ENCODE measurements around the gene GPATCH1. TPM values are rescaled to one million over a fixed set of nuclear protein-coding genes. Genes with fewer than 3 reads are reported as not detected.

The GPATCH1 gene
- total and polyA plus RNA-seq, 4 donors, result 8.3 to 12.5 (median 9.9) TPM

DNA sequence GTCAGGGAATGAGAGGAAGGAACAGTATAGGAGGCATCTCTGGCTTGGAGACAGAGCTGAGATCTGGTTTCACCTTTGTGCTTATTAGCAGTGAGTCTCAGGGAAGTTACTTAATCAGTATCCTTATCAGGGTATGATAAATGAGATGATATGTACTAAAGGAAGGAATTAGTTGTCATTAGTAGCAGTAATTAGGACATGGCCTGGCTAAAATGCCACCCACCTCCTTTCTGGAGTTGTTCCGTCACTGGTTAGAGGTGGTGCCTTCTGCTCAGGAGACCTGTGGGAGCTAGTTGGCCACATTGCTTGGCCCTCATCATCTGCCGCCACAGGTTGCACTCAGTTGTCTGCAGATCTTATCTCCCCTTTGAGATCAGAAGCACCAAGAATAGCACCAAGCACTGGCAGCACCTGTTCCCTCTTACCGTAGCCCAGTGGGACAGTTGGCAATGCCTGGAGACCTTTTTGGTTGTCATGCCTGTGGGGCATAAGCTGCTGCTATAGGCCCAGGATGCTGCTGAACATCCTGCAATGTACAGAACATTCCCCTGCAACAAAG, 4.7 kb downstream of the GPATCH1 start:
- Histone ChIP-seq H3K27me3 (ENCODE audit: control insufficient read depth, insufficient read depth, low read length) (no peaks in the 10 kb centered on the region), H3K9me3 (ENCODE audit: control insufficient read depth, insufficient read depth, low read length) (no peaks in the 10 kb centered on the region), H3K36me3 (ENCODE audit: control insufficient read depth, insufficient read depth, low read length) (peaks cover 22% of the 10 kb centered on the region), H3K4me1 (ENCODE audit: control insufficient read depth, insufficient read depth, low read length) (peaks cover 11% of the 10 kb centered on the region), H3K4me3 (ENCODE audit: low read depth, low read length) (no peak overlapping the region), H3K27ac (ENCODE audit: low read depth, low read length) (no peak overlapping the region)
- WGBS (ENCODE audit: insufficient coverage), result 100% methylated on average over 2 of the region's 3 CpGs
- no peak for DNase-seq (ENCODE audit: low read depth in 4 of 6, low spot score in 6 of 6)

GRCh38 chr19:33086955-33087354, 6.0 kb downstream of the GPATCH1 start:
- no CpG with 5 or more reads among the region's 1 CpG for WGBS (ENCODE audit: insufficient coverage)
- Histone ChIP-seq H3K27ac (ENCODE audit: low read depth, low read length) (no peak overlapping the region), H3K4me1 (ENCODE audit: control insufficient read depth, insufficient read depth, low read length) (peaks cover 5% of the 10 kb centered on the region), H3K9me3 (ENCODE audit: control insufficient read depth, insufficient read depth, low read length) (no peaks in the 10 kb centered on the region), H3K27me3 (ENCODE audit: control insufficient read depth, insufficient read depth, low read length) (no peaks in the 10 kb centered on the region), H3K4me3 (ENCODE audit: low read depth, low read length) (no peak overlapping the region), H3K36me3 (ENCODE audit: control insufficient read depth, insufficient read depth, low read length) (peaks cover 26% of the 10 kb centered on the region)
- DNase-seq (ENCODE audit: low read depth in 4 of 6, low spot score in 6 of 6), result no peak

DNA sequence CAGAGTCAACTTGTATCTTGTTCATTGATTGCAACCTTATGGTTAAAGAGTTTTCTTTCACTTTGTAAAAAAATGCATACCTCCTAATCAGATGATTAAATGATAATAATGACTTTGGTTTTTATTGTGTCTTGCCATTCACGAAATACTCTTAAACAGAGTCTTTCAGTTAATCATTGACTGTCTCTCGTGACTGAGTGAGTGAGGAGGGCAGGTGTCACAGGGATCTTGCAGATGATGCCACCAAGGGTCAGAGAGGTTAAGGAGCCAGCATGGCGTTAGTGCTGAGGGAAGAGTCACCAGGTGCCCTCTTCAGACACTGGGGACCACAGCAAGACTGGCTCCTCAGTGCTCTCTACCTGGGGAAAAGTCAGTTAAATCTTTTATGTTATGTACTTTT, 8.0 kb downstream of the GPATCH1 start:
- Histone ChIP-seq H3K27ac (ENCODE audit: low read depth, low read length) (no peak overlapping the region), H3K4me3 (ENCODE audit: low read depth, low read length) (no peak overlapping the region), H3K36me3 (ENCODE audit: control insufficient read depth, insufficient read depth, low read length) (peaks cover 44% of the 10 kb centered on the region), H3K9me3 (ENCODE audit: control insufficient read depth, insufficient read depth, low read length) (no peaks in the 10 kb centered on the region), H3K4me1 (ENCODE audit: control insufficient read depth, insufficient read depth, low read length) (no peaks in the 10 kb centered on the region), H3K27me3 (ENCODE audit: control insufficient read depth, insufficient read depth, low read length) (no peaks in the 10 kb centered on the region)
- 83% methylated on average over 3 of the region's 3 CpGs for WGBS (ENCODE audit: insufficient coverage)
- no peak for DNase-seq (ENCODE audit: low read depth in 4 of 6, low spot score in 6 of 6)

DNA sequence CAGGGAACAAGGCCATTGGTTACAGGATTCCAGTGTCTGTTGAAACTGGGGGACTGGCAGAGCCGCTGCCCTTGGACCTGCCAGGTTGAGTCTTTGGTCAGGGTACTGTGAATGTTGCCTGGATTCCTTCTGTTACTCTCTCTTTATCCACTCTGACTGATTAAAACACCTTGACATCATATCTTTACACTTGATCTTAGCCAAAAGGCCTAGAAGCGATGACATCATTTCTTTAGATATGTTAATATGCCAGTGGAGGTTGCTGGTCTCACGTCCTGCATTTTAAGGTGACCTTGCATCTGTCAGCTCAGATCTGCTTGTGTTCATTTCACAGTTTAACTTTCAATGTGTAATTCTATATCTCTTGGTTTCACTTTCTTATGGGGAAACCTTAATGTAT, 9.2 kb downstream of the GPATCH1 start:
- Histone ChIP-seq H3K4me1 (ENCODE audit: control insufficient read depth, insufficient read depth, low read length) (no peaks in the 10 kb centered on the region), H3K27me3 (ENCODE audit: control insufficient read depth, insufficient read depth, low read length) (no peaks in the 10 kb centered on the region), H3K4me3 (ENCODE audit: low read depth, low read length) (no peak overlapping the region), H3K27ac (ENCODE audit: low read depth, low read length) (no peak overlapping the region), H3K36me3 (ENCODE audit: control insufficient read depth, insufficient read depth, low read length) (peaks cover 54% of the 10 kb centered on the region), H3K9me3 (ENCODE audit: control insufficient read depth, insufficient read depth, low read length) (no peaks in the 10 kb centered on the region)
- no CpG with 5 or more reads among the region's 3 CpGs for WGBS (ENCODE audit: insufficient coverage)
- no peak for DNase-seq (ENCODE audit: low read depth in 4 of 6, low spot score in 6 of 6)

DNA sequence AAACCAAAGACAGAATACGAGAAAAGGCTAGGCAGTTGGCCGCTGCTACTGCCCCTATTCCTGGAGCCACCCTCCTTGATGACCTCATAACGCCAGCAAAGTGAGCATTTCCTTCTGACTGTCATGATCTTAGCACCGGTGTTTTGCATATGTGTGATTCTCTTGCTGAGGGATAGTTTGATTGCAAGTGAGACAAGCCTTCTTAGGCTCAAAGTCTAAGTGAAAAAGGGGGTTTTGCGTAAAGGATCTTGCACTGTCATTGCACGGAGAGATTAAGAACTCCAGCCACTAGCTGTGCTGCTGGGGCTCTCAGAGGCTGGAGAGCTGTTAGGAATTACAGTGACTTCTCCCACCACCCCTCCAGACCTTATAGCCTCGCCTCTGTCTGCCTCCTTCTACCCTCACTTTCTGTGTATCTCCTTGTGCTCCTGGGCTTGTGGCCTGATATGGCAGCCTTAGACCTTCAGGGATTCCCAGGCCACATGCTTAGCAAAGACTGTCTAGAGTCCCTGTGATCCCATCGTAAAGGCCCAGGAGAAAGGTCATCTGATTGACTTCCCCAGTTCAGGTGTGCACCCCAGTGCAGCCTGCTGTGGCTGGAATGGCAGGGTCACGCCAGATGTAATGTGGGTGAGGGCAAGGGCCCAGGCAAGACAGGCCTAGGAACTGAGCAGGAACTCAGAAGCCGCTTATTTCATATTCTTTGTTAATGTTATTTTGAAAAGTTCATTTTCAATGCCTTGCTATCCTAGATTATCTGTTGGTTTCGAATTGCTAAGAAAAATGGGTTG, 12.6 kb downstream of the GPATCH1 start:
- 100% methylated on average over 6 of the region's 11 CpGs for WGBS (ENCODE audit: insufficient coverage)

DNA sequence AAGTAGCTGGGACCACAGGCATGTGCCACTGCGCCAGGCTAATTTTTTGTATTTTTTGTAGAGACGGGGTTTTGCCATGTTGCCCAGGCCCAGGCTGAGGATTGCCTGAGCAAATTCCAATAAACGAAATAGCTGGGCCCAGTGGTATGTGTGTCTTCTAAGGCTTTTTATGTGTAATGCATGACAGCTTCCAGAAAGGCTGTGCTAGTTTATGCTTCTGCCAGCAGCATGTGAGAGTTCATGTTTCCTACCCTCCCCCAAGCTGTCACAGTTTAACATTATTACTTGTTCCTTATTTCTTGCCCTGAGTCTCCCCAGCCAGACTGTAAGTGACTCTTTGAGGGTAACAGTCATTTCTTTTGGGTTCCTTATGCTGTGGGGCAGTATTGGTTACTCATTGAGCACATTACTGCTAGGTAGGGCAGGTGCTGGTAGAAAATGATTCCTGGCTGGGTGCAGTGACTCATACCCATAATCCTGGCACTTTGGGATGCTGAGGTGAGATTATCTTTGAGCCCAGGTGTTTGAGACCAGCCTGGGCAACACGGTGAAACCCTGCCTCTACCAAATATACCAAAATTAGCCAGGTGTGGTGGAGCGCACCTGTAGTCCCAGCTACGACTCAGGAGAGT, 13.6 kb downstream of the GPATCH1 start:
- no peaks in the 10 kb centered on the region for H3K4me1 ChIP-seq (ENCODE audit: control insufficient read depth, insufficient read depth, low read length)
- peaks cover 67% of the 10 kb centered on the region for H3K36me3 ChIP-seq (ENCODE audit: control insufficient read depth, insufficient read depth, low read length)
- no peaks in the 10 kb centered on the region for H3K27me3 ChIP-seq (ENCODE audit: control insufficient read depth, insufficient read depth, low read length)
- no peak overlapping the region for H3K4me3 ChIP-seq (ENCODE audit: low read depth, low read length)
- 100% methylated on average over 2 of the region's 6 CpGs for WGBS (ENCODE audit: insufficient coverage)
- no peak overlapping the region for H3K27ac ChIP-seq (ENCODE audit: low read depth, low read length)
- no peaks in the 10 kb centered on the region for H3K9me3 ChIP-seq (ENCODE audit: control insufficient read depth, insufficient read depth, low read length)
- DNase-seq (ENCODE audit: low read depth in 4 of 6, low spot score in 6 of 6), result no peak

More for the DNA sequence above, 12.6 kb downstream of the GPATCH1 start:
- H3K27me3 ChIP-seq (ENCODE audit: control insufficient read depth, insufficient read depth, low read length), result no peaks in the 10 kb centered on the region
- no peaks in the 10 kb centered on the region for H3K4me1 ChIP-seq (ENCODE audit: control insufficient read depth, insufficient read depth, low read length)
- DNase-seq (ENCODE audit: low read depth in 4 of 6, low spot score in 6 of 6), result no peak
- H3K27ac ChIP-seq (ENCODE audit: low read depth, low read length), result no peak overlapping the region
- H3K4me3 ChIP-seq (ENCODE audit: low read depth, low read length), result no peak overlapping the region
- H3K36me3 ChIP-seq (ENCODE audit: control insufficient read depth, insufficient read depth, low read length), result peaks cover 71% of the 10 kb centered on the region
- H3K9me3 ChIP-seq (ENCODE audit: control insufficient read depth, insufficient read depth, low read length), result no peaks in the 10 kb centered on the region

- DNase-seq (ENCODE audit: low read depth in 4 of 6, low spot score in 6 of 6), result no peak
- WGBS (ENCODE audit: insufficient coverage), result no CpG with 5 or more reads among the region's 4 CpGs
- H3K9me3 ChIP-seq (ENCODE audit: control insufficient read depth, insufficient read depth, low read length), result no peaks in the 10 kb centered on the region
These were observed 15.0 kb downstream of the GPATCH1 start for GRCh38 chr19:33096005-33096404.

DNA sequence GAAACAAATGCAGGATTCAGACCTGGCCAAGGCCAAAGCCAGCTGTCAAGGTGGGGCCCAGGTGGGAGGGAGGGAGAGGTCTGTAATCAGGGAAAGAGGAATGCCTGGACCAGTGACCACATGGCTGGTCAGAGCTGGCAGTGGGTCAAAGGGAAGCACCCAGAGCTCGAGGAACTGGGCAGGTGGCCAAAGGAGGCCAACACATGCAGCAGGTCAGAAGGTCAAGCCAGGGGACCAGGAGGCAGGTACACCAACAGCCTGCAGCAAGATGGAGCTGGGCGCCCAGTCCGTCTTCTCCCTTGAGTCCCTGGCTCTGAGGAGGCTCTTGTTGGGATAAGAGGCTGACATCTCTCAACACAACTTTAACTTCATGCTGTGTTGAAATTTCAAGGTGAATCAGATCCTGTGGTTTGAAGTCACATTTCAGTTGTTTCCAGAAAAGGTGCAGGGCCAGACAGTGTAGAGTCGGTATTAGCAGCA, 17.1 kb downstream of the GPATCH1 start:
- H3K27ac ChIP-seq (ENCODE audit: low read depth, low read length), result no peak overlapping the region
- H3K36me3 ChIP-seq (ENCODE audit: control insufficient read depth, insufficient read depth, low read length), result peaks cover 74% of the 10 kb centered on the region
- H3K4me3 ChIP-seq (ENCODE audit: low read depth, low read length), result no peak overlapping the region
- WGBS (ENCODE audit: insufficient coverage), result 72% methylated on average over 3 of the region's 4 CpGs
- H3K4me1 ChIP-seq (ENCODE audit: control insufficient read depth, insufficient read depth, low read length), result no peaks in the 10 kb centered on the region
- no peaks in the 10 kb centered on the region for H3K9me3 ChIP-seq (ENCODE audit: control insufficient read depth, insufficient read depth, low read length)
- no peaks in the 10 kb centered on the region for H3K27me3 ChIP-seq (ENCODE audit: control insufficient read depth, insufficient read depth, low read length)
- DNase-seq (ENCODE audit: low read depth in 4 of 6, low spot score in 6 of 6), result no peak

More at GRCh38 chr19:33096005-33096404, 15.0 kb downstream of the GPATCH1 start:
- Histone ChIP-seq H3K27me3 (ENCODE audit: control insufficient read depth, insufficient read depth, low read length) (no peaks in the 10 kb centered on the region), H3K4me3 (ENCODE audit: low read depth, low read length) (no peak overlapping the region), H3K4me1 (ENCODE audit: control insufficient read depth, insufficient read depth, low read length) (no peaks in the 10 kb centered on the region), H3K27ac (ENCODE audit: low read depth, low read length) (no peak overlapping the region), H3K36me3 (ENCODE audit: control insufficient read depth, insufficient read depth, low read length) (peaks cover 70% of the 10 kb centered on the region)

DNA sequence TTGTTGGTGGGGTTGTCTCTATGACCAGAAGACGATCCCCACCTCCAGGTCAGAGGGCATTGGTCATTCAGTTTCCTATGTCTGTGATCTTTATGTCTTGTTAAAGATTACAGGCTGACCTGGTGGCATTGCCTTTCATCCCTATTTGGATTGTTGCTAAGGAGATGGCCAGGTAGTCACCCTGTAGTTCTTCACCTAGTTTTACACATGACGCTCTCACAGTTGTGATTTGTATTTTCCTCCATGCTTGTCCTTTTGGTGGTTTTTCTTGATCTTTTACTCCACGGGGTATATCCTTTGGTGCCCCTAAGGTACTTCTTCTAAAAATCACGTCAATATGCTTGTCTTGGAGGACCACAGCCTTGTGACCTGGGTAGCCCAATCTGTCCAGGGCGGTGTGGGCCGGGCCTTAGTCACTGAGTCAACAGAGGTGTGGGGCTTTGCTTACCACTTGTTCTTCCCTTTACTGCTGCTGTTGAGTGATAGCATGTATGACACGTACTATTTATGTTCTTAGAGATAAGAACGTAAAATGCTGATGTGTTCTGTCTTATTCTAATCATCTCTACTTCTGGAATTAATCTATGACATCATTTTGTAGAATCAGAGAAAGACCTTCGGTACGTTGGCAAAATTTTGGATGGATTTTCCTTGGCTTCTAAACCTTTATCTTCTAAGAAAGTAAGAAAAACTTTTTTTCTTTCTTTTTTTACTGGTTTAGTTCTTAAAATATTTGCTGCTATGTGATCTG, 20.1 kb downstream of the GPATCH1 start:
- no peaks in the 10 kb centered on the region for H3K9me3 ChIP-seq (ENCODE audit: control insufficient read depth, insufficient read depth, low read length)
- no peak overlapping the region for H3K27ac ChIP-seq (ENCODE audit: low read depth, low read length)
- peaks cover 67% of the 10 kb centered on the region for H3K36me3 ChIP-seq (ENCODE audit: control insufficient read depth, insufficient read depth, low read length)
- DNase-seq (ENCODE audit: low read depth in 4 of 6, low spot score in 6 of 6), result no peak
- 98% methylated on average over 5 of the region's 10 CpGs for WGBS (ENCODE audit: insufficient coverage)
- no peaks in the 10 kb centered on the region for H3K27me3 ChIP-seq (ENCODE audit: control insufficient read depth, insufficient read depth, low read length)
- H3K4me1 ChIP-seq (ENCODE audit: control insufficient read depth, insufficient read depth, low read length), result no peaks in the 10 kb centered on the region
- H3K4me3 ChIP-seq (ENCODE audit: low read depth, low read length), result no peak overlapping the region

Data from spinal cord (tissue), 10 donors.